ENCODE results near the gene FCRL6. TPM values are rescaled to one million over a fixed set of nuclear protein-coding genes. Genes with fewer than 3 reads are reported as not detected.

The FCRL6 gene
- total RNA-seq, 2 donors from 2014 or later, result not detected

GRCh38 chr1:159821171-159821867, 19.2 kb downstream of the FCRL6 start:
- ATAC-seq (replicated peaks), result peak; percentile 27
- H3K27ac Mint-ChIP-seq, result no peak overlapping the region

GRCh38 chr1:159823406-159823805, 21.2 kb downstream of the FCRL6 start:
- ATAC-seq (replicated peaks), result no peak
- Mint-ChIP-seq H3K36me3 (ENCODE audit: low read depth) (no peaks in the 10 kb centered on the region), H3K4me3 (no peak overlapping the region), H3K27me3 (peaks cover 3% of the 10 kb centered on the region), H3K27ac (no peak overlapping the region), H3K4me1 (peaks cover 26% of the 10 kb centered on the region), H3K9me3 (no peaks in the 10 kb centered on the region)

More at GRCh38 chr1:159821171-159821867, 19.2 kb downstream of the FCRL6 start:
- Mint-ChIP-seq H3K9me3 (no peaks in the 10 kb centered on the region), H3K36me3 (ENCODE audit: low read depth) (no peaks in the 10 kb centered on the region), H3K4me1 (peaks cover 15% of the 10 kb centered on the region), H3K4me3 (no peak overlapping the region), H3K27me3 (peaks cover 3% of the 10 kb centered on the region)

- Mint-ChIP-seq H3K4me1 (peaks cover 26% of the 10 kb centered on the region), H3K4me3 (peak overlapping the region; percentile 62), H3K36me3 (ENCODE audit: low read depth) (no peaks in the 10 kb centered on the region), H3K9me3 (no peaks in the 10 kb centered on the region), H3K27me3 (no peaks in the 10 kb centered on the region), H3K27ac (no peak overlapping the region)
- peak; percentile 5 for ATAC-seq (replicated peaks)
These were observed 23.4 kb downstream of the FCRL6 start for GRCh38 chr1:159825564-159825963.

- H3K4me3 Mint-ChIP-seq, result peak within 1 kb of the TSS; percentile 62
- H3K9me3 Mint-ChIP-seq, result no peaks in the 10 kb centered on the region
- peaks cover 26% of the 10 kb centered on the region for H3K4me1 Mint-ChIP-seq
- peak within 1 kb of the TSS; percentile 57 for H3K27ac Mint-ChIP-seq
- no peaks in the 10 kb centered on the region for H3K27me3 Mint-ChIP-seq
- H3K36me3 Mint-ChIP-seq (ENCODE audit: low read depth), result no peaks in the 10 kb centered on the region
- ATAC-seq (replicated peaks), result peak; percentile 87
These were observed 24.4 kb downstream of the FCRL6 start, which contains the start of gene SLAMF8 for GRCh38 chr1:159826441-159827101. Gene SLAMF8, plus strand, starts transcription at chr1:159826873. Its CDS starts 26 bp downstream, at chr1:159826899.

GRCh38 chr1:159827102-159827490, 24.9 kb downstream of the FCRL6 start:
- Mint-ChIP-seq H3K4me3 (peak overlapping the region; percentile 62), H3K9me3 (no peaks in the 10 kb centered on the region), H3K4me1 (peaks cover 26% of the 10 kb centered on the region), H3K36me3 (ENCODE audit: low read depth) (no peaks in the 10 kb centered on the region), H3K27me3 (no peaks in the 10 kb centered on the region), H3K27ac (peak overlapping the region; percentile 57)
- no peak for ATAC-seq (replicated peaks)

- Mint-ChIP-seq H3K27ac (peak overlapping the region; percentile 57), H3K4me1 (peaks cover 26% of the 10 kb centered on the region), H3K27me3 (no peaks in the 10 kb centered on the region), H3K36me3 (ENCODE audit: low read depth) (no peaks in the 10 kb centered on the region), H3K9me3 (no peaks in the 10 kb centered on the region), H3K4me3 (peak overlapping the region; percentile 62)
- no peak for ATAC-seq (replicated peaks)
These were observed 25.4 kb downstream of the FCRL6 start for GRCh38 chr1:159827549-159827948.

- no peak for ATAC-seq (replicated peaks)
These were observed 26.0 kb downstream of the FCRL6 start for GRCh38 chr1:159828176-159828575.

GRCh38 chr1:159828581-159829272, 26.6 kb downstream of the FCRL6 start:
- no peak for ATAC-seq (replicated peaks)
- H3K4me1 Mint-ChIP-seq, result peaks cover 26% of the 10 kb centered on the region
- H3K4me3 Mint-ChIP-seq, result no peak overlapping the region
- H3K27me3 Mint-ChIP-seq, result no peaks in the 10 kb centered on the region
- no peaks in the 10 kb centered on the region for H3K36me3 Mint-ChIP-seq (ENCODE audit: low read depth)
- H3K27ac Mint-ChIP-seq, result no peak overlapping the region
- no peaks in the 10 kb centered on the region for H3K9me3 Mint-ChIP-seq

More at GRCh38 chr1:159828176-159828575, 26.0 kb downstream of the FCRL6 start:
- Mint-ChIP-seq H3K4me1 (peaks cover 26% of the 10 kb centered on the region), H3K27me3 (no peaks in the 10 kb centered on the region), H3K27ac (peak overlapping the region; percentile 57), H3K9me3 (no peaks in the 10 kb centered on the region), H3K36me3 (ENCODE audit: low read depth) (no peaks in the 10 kb centered on the region), H3K4me3 (no peak overlapping the region)

- Mint-ChIP-seq H3K36me3 (ENCODE audit: low read depth) (no peaks in the 10 kb centered on the region), H3K9me3 (no peaks in the 10 kb centered on the region), H3K27ac (no peak overlapping the region), H3K4me3 (no peak overlapping the region), H3K27me3 (no peaks in the 10 kb centered on the region), H3K4me1 (peaks cover 26% of the 10 kb centered on the region)
- ATAC-seq (replicated peaks), result no peak
These were observed 27.1 kb downstream of the FCRL6 start for GRCh38 chr1:159829273-159829634.

- ATAC-seq (replicated peaks), result no peak
- no peaks in the 10 kb centered on the region for H3K9me3 Mint-ChIP-seq
- H3K4me3 Mint-ChIP-seq, result no peak overlapping the region
- peaks cover 23% of the 10 kb centered on the region for H3K4me1 Mint-ChIP-seq
- H3K27ac Mint-ChIP-seq, result peak overlapping the region; percentile 46
- H3K36me3 Mint-ChIP-seq (ENCODE audit: low read depth), result no peaks in the 10 kb centered on the region
- H3K27me3 Mint-ChIP-seq, result no peaks in the 10 kb centered on the region
These were observed 27.8 kb downstream of the FCRL6 start for GRCh38 chr1:159829822-159830465.

GRCh38 chr1:159830722-159831121, 28.6 kb downstream of the FCRL6 start:
- peaks cover 17% of the 10 kb centered on the region for H3K4me1 Mint-ChIP-seq
- H3K4me3 Mint-ChIP-seq, result no peak overlapping the region
- H3K36me3 Mint-ChIP-seq (ENCODE audit: low read depth), result no peaks in the 10 kb centered on the region
- no peak overlapping the region for H3K27ac Mint-ChIP-seq
- ATAC-seq (replicated peaks), result no peak
- no peaks in the 10 kb centered on the region for H3K27me3 Mint-ChIP-seq
- H3K9me3 Mint-ChIP-seq, result no peaks in the 10 kb centered on the region

- ATAC-seq (replicated peaks), result no peak
- H3K4me1 Mint-ChIP-seq, result peaks cover 8% of the 10 kb centered on the region
- H3K27me3 Mint-ChIP-seq, result no peaks in the 10 kb centered on the region
- H3K9me3 Mint-ChIP-seq, result no peaks in the 10 kb centered on the region
- H3K27ac Mint-ChIP-seq, result no peak overlapping the region
- no peaks in the 10 kb centered on the region for H3K36me3 Mint-ChIP-seq (ENCODE audit: low read depth)
- no peak overlapping the region for H3K4me3 Mint-ChIP-seq
These were observed 29.4 kb downstream of the FCRL6 start for GRCh38 chr1:159831412-159832141.

- no peak overlapping the region for H3K27ac Mint-ChIP-seq
- H3K4me3 Mint-ChIP-seq, result no peak overlapping the region
- no peaks in the 10 kb centered on the region for H3K27me3 Mint-ChIP-seq
- ATAC-seq (replicated peaks), result no peak
- H3K36me3 Mint-ChIP-seq (ENCODE audit: low read depth), result no peaks in the 10 kb centered on the region
- no peaks in the 10 kb centered on the region for H3K9me3 Mint-ChIP-seq
- H3K4me1 Mint-ChIP-seq, result peaks cover 1% of the 10 kb centered on the region
These were observed 30.1 kb downstream of the FCRL6 start for GRCh38 chr1:159832309-159832708.

- Mint-ChIP-seq H3K4me3 (no peak overlapping the region), H3K4me1 (peaks cover 6% of the 10 kb centered on the region), H3K36me3 (ENCODE audit: low read depth) (no peaks in the 10 kb centered on the region), H3K9me3 (no peaks in the 10 kb centered on the region), H3K27ac (no peak overlapping the region), H3K27me3 (no peaks in the 10 kb centered on the region)
- ATAC-seq (replicated peaks), result no peak
These were observed 33.2 kb downstream of the FCRL6 start for GRCh38 chr1:159835356-159835755.
